Activated CD8-positive, alpha-beta T cell treated with anti-CD3 and anti-CD28 coated beads for 36 hours (primary cell): ENCODE results near the gene C17orf113. TPM values are rescaled to one million over a fixed set of nuclear protein-coding genes. Genes with fewer than 3 reads are reported as not detected.

ENCODE experiments used
- ATAC-seq: fragments of 200-7000 bp; cut with Tn5 transposase; one replicate; pipeline ENCODE4 v1.10.0; 2021; ENCODE audit warnings: mild to moderate bottlenecking, moderate library complexity
- CTCF ChIA-PET: fragments of 350-600 bp; sonication (Branson Sonifier 250); formaldehyde crosslinking; loops from one replicate; lab custom pipeline; 2021; ENCODE audit warnings: antibody characterized with exemption; lab: Charles Lee
- POLR2A ChIA-PET: fragments of 350-600 bp; sonication (Branson Sonifier 250); formaldehyde crosslinking; loops from one replicate; lab custom pipeline; 2021; ENCODE audit warnings: antibody characterized with exemption; lab: Charles Lee
- DNase-seq: peaks from one replicate; pipeline ENCODE4 v3.0.0-alpha.2; 2020
- H3K27ac Mint-ChIP-seq: one replicate; pipeline ENCODE4 v1.8.0; 2021; ENCODE audit warnings: mild to moderate bottlenecking, mixed read lengths
- H3K27me3 Mint-ChIP-seq: one replicate; pipeline ENCODE4 v1.8.0; 2021; ENCODE audit warnings: mixed read lengths
- H3K36me3 Mint-ChIP-seq: one replicate; pipeline ENCODE4 v1.8.0; 2021; ENCODE audit warnings: low read depth, mixed read lengths
- H3K4me1 Mint-ChIP-seq: one replicate; pipeline ENCODE4 v1.8.0; 2021; ENCODE audit warnings: low read depth, mixed read lengths
- H3K4me3 Mint-ChIP-seq: one replicate; pipeline ENCODE4 v1.8.0; 2021; ENCODE audit warnings: mild to moderate bottlenecking, moderate library complexity, mixed read lengths
- H3K9me3 Mint-ChIP-seq: one replicate; pipeline ENCODE4 v1.8.0; 2021; ENCODE audit warnings: mixed read lengths
- intact Hi-C: fragments of 100-400 bp; cut with micrococcal nuclease; formaldehyde crosslinking; loops from one replicate; pipeline ENCODE4 v1.10.0; 2022
- total RNA-seq, 2 experiments: library from RNA; stranded (reverse); gene quantifications; one replicate each; pipeline ENCODE4 v1.2.3, GENCODE V29; 2021
- TF ChIP-seq, protein P1 (sequence below): fragments of 200-600 bp; IDR thresholded peaks from one replicate; pipeline ENCODE4 v1.8.0; 2022; ENCODE audit warnings: antibody characterized with exemption, mild to moderate bottlenecking

Gene C17orf113
- total RNA-seq, 2 experiments from 2014 or later, result 0.72 to 0.77 TPM

GRCh38 chr17:42039794-42040763, 10.3 kb downstream of the C17orf113 start:
- intact Hi-C loops, result no loop called here
- peaks cover 3% of the 10 kb centered on the region for H3K27me3 Mint-ChIP-seq

GRCh38 chr17:42038221-42038973, 12.0 kb downstream of the C17orf113 start:
- POLR2A ChIA-PET, result interaction anchor here (1.7 kb wide), 1 partner anchor 18 kb away, joined by 5 read pairs; the partner anchor contains the start of gene NKIRAS2
- TF ChIP-seq, protein P1, sequence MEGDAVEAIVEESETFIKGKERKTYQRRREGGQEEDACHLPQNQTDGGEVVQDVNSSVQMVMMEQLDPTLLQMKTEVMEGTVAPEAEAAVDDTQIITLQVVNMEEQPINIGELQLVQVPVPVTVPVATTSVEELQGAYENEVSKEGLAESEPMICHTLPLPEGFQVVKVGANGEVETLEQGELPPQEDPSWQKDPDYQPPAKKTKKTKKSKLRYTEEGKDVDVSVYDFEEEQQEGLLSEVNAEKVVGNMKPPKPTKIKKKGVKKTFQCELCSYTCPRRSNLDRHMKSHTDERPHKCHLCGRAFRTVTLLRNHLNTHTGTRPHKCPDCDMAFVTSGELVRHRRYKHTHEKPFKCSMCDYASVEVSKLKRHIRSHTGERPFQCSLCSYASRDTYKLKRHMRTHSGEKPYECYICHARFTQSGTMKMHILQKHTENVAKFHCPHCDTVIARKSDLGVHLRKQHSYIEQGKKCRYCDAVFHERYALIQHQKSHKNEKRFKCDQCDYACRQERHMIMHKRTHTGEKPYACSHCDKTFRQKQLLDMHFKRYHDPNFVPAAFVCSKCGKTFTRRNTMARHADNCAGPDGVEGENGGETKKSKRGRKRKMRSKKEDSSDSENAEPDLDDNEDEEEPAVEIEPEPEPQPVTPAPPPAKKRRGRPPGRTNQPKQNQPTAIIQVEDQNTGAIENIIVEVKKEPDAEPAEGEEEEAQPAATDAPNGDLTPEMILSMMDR, result no peak
- Mint-ChIP-seq H3K9me3 (no peaks in the 10 kb centered on the region), H3K27me3 (peaks cover 3% of the 10 kb centered on the region), H3K4me3 (no peak overlapping the region), H3K36me3 (no peaks in the 10 kb centered on the region), H3K4me1 (peaks cover 5% of the 10 kb centered on the region), H3K27ac (no peak overlapping the region)
- CTCF ChIA-PET, result interaction anchor here (1.5 to 2.4 kb wide), 2 partner anchors 13 to 29 kb away, joined by 5 to 7 read pairs; no protein-coding TSS in a partner anchor
- ATAC-seq, result no peak
- no peak for DNase-seq
- intact Hi-C loops, result no loop called here

More at GRCh38 chr17:42039794-42040763, 10.3 kb downstream of the C17orf113 start:
- DNase-seq (no peak), ATAC-seq (no peak)
- TF ChIP-seq, protein P1, result no peak
- Mint-ChIP-seq H3K4me1 (no peaks in the 10 kb centered on the region), H3K4me3 (no peak overlapping the region), H3K27ac (no peak overlapping the region), H3K36me3 (no peaks in the 10 kb centered on the region), H3K9me3 (no peaks in the 10 kb centered on the region)
- ChIA-PET POLR2A (interaction anchor here (0.7 to 1.7 kb wide), 4 partner anchors 17 to 766 kb away, joined by 3 to 5 read pairs (median 4); partner anchors contain the start of gene NKIRAS2), CTCF (interaction anchor here (1.0 to 3.9 kb wide), 7 partner anchors 9 to 59 kb away, joined by 3 to 13 read pairs (median 5); partner anchors contain the start of genes NKIRAS2 and ZNF385C)

- ATAC-seq (peak; percentile 62), DNase-seq (peak; percentile 15)
- ChIA-PET CTCF (interaction anchor here (1.0 to 2.4 kb wide), 3 partner anchors 8 to 17 kb away, joined by 3 to 7 read pairs (median 5); partner anchors contain the start of gene DNAJC7), POLR2A (interaction anchor here (0.9 to 1.4 kb wide), 4 partner anchors 17 to 100 kb away, joined by 3 to 5 read pairs (median 3); partner anchors contain the start of gene DNAJC7)
- TF ChIP-seq, protein P1, result no peak
- Mint-ChIP-seq H3K4me1 (peaks cover 5% of the 10 kb centered on the region), H3K36me3 (no peaks in the 10 kb centered on the region), H3K4me3 (no peak overlapping the region), H3K9me3 (no peaks in the 10 kb centered on the region), H3K27me3 (peaks cover 5% of the 10 kb centered on the region), H3K27ac (no peak overlapping the region)
- intact Hi-C loops, result no loop called here
These were observed 16.3 kb downstream of the C17orf113 start for GRCh38 chr17:42034059-42034458.

DNA sequence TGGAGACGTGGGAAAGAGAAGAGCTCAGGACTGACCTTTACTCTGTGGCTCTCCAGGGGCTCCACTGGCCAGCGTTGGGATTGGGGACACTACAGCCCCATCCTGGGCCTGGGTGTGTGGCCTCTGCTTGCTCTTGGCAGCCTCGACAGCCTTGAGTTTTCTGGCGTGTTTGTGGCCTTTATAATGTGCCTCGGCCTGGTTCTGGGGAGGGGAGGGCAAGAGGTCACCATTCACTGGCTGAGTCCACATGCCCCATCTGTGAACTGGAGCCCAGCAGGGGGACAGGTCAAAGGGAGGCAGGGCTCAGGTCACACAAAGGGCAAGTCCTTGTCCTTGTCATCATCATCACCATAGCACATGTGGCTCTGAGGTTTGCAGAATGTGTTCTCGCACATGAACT, 18.8 kb downstream of the C17orf113 start:
- TF ChIP-seq, protein P1, result no peak
- ChIA-PET POLR2A (no interaction called here), CTCF (interaction anchor here (1.2 to 1.8 kb wide), 5 partner anchors 9 to 84 kb away, joined by 3 to 9 read pairs (median 4); partner anchors contain the start of gene DHX58)
- Mint-ChIP-seq H3K27me3 (peaks cover 6% of the 10 kb centered on the region), H3K4me3 (no peak overlapping the region), H3K9me3 (no peaks in the 10 kb centered on the region), H3K4me1 (peaks cover 5% of the 10 kb centered on the region), H3K36me3 (no peaks in the 10 kb centered on the region), H3K27ac (no peak overlapping the region)
- DNase-seq (no peak), ATAC-seq (no peak)
- intact Hi-C loops, result no loop called here
